Measurements from ENCODE around the gene DOK5.

Gene DOK5

GRCh38 chr20:54535033-54535432, 59.6 kb downstream of the DOK5 start:
- Histone ChIP-seq H3K4me2 (ENCODE audit: low read depth, low read length) (no peak overlapping the region), H4K20me1 (ENCODE audit: insufficient read depth, low read length) (no peaks in the 10 kb centered on the region), H3K4me1 (ENCODE audit: low read length) (no peaks in the 10 kb centered on the region), H3K9ac (ENCODE audit: low read length) (no peak overlapping the region), H2AFZ (ENCODE audit: low read length) (no peak overlapping the region), H3K4me3 (ENCODE audit: low read length) (no peak overlapping the region), H3F3A (ENCODE audit: insufficient read depth, low read length) (no peaks in the 10 kb centered on the region), H3K79me2 (ENCODE audit: low read length) (no peaks in the 10 kb centered on the region), H3K9me3 (replicated peaks; ENCODE audit: insufficient read depth, low read length) (no peaks in the 10 kb centered on the region), H3K27ac (ENCODE audit: low read length) (no peak overlapping the region), H3K36me3 (replicated peaks; ENCODE audit: insufficient read depth, low read length) (no peaks in the 10 kb centered on the region), H3K9me2 (replicated peaks; ENCODE audit: insufficient read depth, low read length) (no peaks in the 10 kb centered on the region), H3K27me3 (replicated peaks; ENCODE audit: insufficient read depth, low read length) (no peaks in the 10 kb centered on the region)
- TF ChIP-seq EZH2 (optimal IDR thresholded peaks at IDR 0.05; ENCODE audit: low read depth, low read length) (no peak), EZH2phosphoT487 (IDR thresholded peaks at IDR 0.05; ENCODE audit: low read length) (no peak)
- TF ChIP-seq, protein P1, sequence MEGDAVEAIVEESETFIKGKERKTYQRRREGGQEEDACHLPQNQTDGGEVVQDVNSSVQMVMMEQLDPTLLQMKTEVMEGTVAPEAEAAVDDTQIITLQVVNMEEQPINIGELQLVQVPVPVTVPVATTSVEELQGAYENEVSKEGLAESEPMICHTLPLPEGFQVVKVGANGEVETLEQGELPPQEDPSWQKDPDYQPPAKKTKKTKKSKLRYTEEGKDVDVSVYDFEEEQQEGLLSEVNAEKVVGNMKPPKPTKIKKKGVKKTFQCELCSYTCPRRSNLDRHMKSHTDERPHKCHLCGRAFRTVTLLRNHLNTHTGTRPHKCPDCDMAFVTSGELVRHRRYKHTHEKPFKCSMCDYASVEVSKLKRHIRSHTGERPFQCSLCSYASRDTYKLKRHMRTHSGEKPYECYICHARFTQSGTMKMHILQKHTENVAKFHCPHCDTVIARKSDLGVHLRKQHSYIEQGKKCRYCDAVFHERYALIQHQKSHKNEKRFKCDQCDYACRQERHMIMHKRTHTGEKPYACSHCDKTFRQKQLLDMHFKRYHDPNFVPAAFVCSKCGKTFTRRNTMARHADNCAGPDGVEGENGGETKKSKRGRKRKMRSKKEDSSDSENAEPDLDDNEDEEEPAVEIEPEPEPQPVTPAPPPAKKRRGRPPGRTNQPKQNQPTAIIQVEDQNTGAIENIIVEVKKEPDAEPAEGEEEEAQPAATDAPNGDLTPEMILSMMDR (IDR thresholded peaks at IDR 0.05; ENCODE audit: low read length): no peak
- DNase-seq: no peak

DNA sequence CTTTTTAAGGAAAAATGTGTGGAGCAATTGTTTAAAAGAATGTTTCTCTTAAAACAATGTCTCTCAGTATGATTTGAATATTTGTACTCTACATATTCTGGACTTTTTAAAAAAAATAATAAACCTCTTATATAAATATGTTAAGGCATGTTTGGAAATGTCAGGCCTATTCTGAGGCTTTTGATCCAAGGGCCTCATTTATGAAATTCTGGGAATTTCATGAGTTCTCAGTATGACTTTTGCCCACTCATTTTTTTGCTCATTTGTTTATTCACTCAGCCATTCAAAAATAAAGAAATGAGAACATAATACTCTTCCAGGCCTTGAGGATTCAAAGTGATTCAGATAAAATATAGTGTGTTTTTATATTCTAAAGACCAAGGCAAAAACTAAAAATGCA, 60.4 kb downstream of the DOK5 start:
- H3K27me3 ChIP-seq (replicated peaks; ENCODE audit: insufficient read depth, low read length): no peaks in the 10 kb centered on the region
- no peaks in the 10 kb centered on the region for H3K36me3 ChIP-seq (replicated peaks; ENCODE audit: insufficient read depth, low read length)
- H4K20me1 ChIP-seq (ENCODE audit: insufficient read depth, low read length): no peaks in the 10 kb centered on the region
- H3K9me2 ChIP-seq (replicated peaks; ENCODE audit: insufficient read depth, low read length): no peaks in the 10 kb centered on the region
- no peak overlapping the region for H3K27ac ChIP-seq (ENCODE audit: low read length)
- no peaks in the 10 kb centered on the region for H3K79me2 ChIP-seq (ENCODE audit: low read length)
- H3K4me1 ChIP-seq (ENCODE audit: low read length): no peaks in the 10 kb centered on the region
- no peak overlapping the region for H3K9ac ChIP-seq (ENCODE audit: low read length)
- H3K4me2 ChIP-seq (ENCODE audit: low read depth, low read length): no peak overlapping the region
- H3F3A ChIP-seq (ENCODE audit: insufficient read depth, low read length): no peaks in the 10 kb centered on the region
- TF ChIP-seq, protein P1 (IDR thresholded peaks at IDR 0.05; ENCODE audit: low read length): no peak
- no peak for TF ChIP-seq EZH2 (optimal IDR thresholded peaks at IDR 0.05; ENCODE audit: low read depth, low read length)
- no peak for TF ChIP-seq EZH2phosphoT487 (IDR thresholded peaks at IDR 0.05; ENCODE audit: low read length)
- DNase-seq: no peak
- no peaks in the 10 kb centered on the region for H3K9me3 ChIP-seq (replicated peaks; ENCODE audit: insufficient read depth, low read length)
- no peak overlapping the region for H2AFZ ChIP-seq (ENCODE audit: low read length)
- no peak overlapping the region for H3K4me3 ChIP-seq (ENCODE audit: low read length)

- no peak overlapping the region for H3K9ac ChIP-seq (ENCODE audit: low read length)
- DNase-seq: no peak
- H2AFZ ChIP-seq (ENCODE audit: low read length): no peak overlapping the region
- no peaks in the 10 kb centered on the region for H3K9me2 ChIP-seq (replicated peaks; ENCODE audit: insufficient read depth, low read length)
- TF ChIP-seq EZH2phosphoT487 (IDR thresholded peaks at IDR 0.05; ENCODE audit: low read length) (no peak), EZH2 (optimal IDR thresholded peaks at IDR 0.05; ENCODE audit: low read depth, low read length) (no peak)
- TF ChIP-seq, protein P1 (IDR thresholded peaks at IDR 0.05; ENCODE audit: low read length): no peak
- H4K20me1 ChIP-seq (ENCODE audit: insufficient read depth, low read length): no peaks in the 10 kb centered on the region
- H3F3A ChIP-seq (ENCODE audit: insufficient read depth, low read length): no peaks in the 10 kb centered on the region
- H3K27me3 ChIP-seq (replicated peaks; ENCODE audit: insufficient read depth, low read length): no peaks in the 10 kb centered on the region
- no peak overlapping the region for H3K27ac ChIP-seq (ENCODE audit: low read length)
- H3K9me3 ChIP-seq (replicated peaks; ENCODE audit: insufficient read depth, low read length): no peaks in the 10 kb centered on the region
- H3K4me2 ChIP-seq (ENCODE audit: low read depth, low read length): no peak overlapping the region
- H3K4me3 ChIP-seq (ENCODE audit: low read length): no peak overlapping the region
- H3K79me2 ChIP-seq (ENCODE audit: low read length): no peaks in the 10 kb centered on the region
- no peaks in the 10 kb centered on the region for H3K36me3 ChIP-seq (replicated peaks; ENCODE audit: insufficient read depth, low read length)
- H3K4me1 ChIP-seq (ENCODE audit: low read length): no peaks in the 10 kb centered on the region
Measured at GRCh38 chr20:54539521-54540046, 64.2 kb downstream of the DOK5 start.
